CD4-positive, alpha-beta memory T cell (primary cell): ENCODE data around the gene DRGX. TPM values are rescaled to one million over a fixed set of nuclear protein-coding genes. Genes with fewer than 3 reads are reported as not detected.
A peak's percentile ranks its signal among the peaks of the same experiment; 100 is the strongest.

ENCODE experiments used
- CTCF ChIA-PET: fragments of 350-600 bp; sonication (Branson Sonifier 250); formaldehyde crosslinking; loops from one replicate; lab custom pipeline; 2021; ENCODE audit warnings: inconsistent platforms; ENCODE audit not compliant: partially characterized antibody; lab: Charles Lee
- POLR2A ChIA-PET: fragments of 350-600 bp; sonication (Branson Sonifier 250); formaldehyde crosslinking; loops from one replicate; lab custom pipeline; 2021; ENCODE audit not compliant: partially characterized antibody; lab: Charles Lee
- DNase-seq, 5 donors: peaks; one replicate each; pipeline versions ENCODE4 v3.0.0 to v3.0.0-alpha.2; 2020 to 2022; ENCODE audit warnings: mixed read lengths in 1 of 5
- H3K27ac ChIP-seq: one replicate; pipeline ENCODE4 v1.7.0; 2013; ENCODE audit warnings: low read depth, low read length
- H3K27me3 ChIP-seq: 2 replicates; pipeline ENCODE4 v1.7.0; 2013; ENCODE audit warnings: mild to moderate bottlenecking, low read length, moderate library complexity; ENCODE audit not compliant: insufficient read depth
- H3K36me3 ChIP-seq: 2 replicates; pipeline ENCODE4 v1.7.0; 2013; ENCODE audit warnings: mild to moderate bottlenecking, low read length, moderate library complexity; ENCODE audit not compliant: insufficient read depth
- H3K4me1 ChIP-seq: 2 replicates; pipeline ENCODE4 v1.7.0; 2013; ENCODE audit warnings: mild to moderate bottlenecking, low read length, moderate library complexity; ENCODE audit not compliant: insufficient read depth
- H3K4me3 ChIP-seq, 2 donors: one replicate each; pipeline ENCODE4 v1.7.0; 2013; ENCODE audit warnings: low read length in 2 of 2, mild to moderate bottlenecking in 1 of 2
- H3K9me3 ChIP-seq, 2 donors: one replicate each; pipeline ENCODE4 v1.7.0; 2013; ENCODE audit warnings: low read length in 2 of 2, control low read depth in 1 of 2; ENCODE audit not compliant: control insufficient read depth in 1 of 2
- H3K27ac Mint-ChIP-seq, 7 donors: one replicate each; pipeline ENCODE4 v1.8.0; 2020 to 2021; ENCODE audit warnings: mixed read lengths in 7 of 7, mild to moderate bottlenecking in 6 of 7, inconsistent platforms in 3 of 7, moderate library complexity in 3 of 7
- H3K27me3 Mint-ChIP-seq, 2 donors: one replicate each; pipeline ENCODE4 v1.8.0; 2020 to 2021; ENCODE audit warnings: mixed read lengths in 2 of 2
- H3K36me3 Mint-ChIP-seq, 2 donors: one replicate each; pipeline ENCODE4 v1.8.0; 2020 to 2021; ENCODE audit warnings: mixed read lengths in 2 of 2, inconsistent platforms in 1 of 2, mild to moderate bottlenecking in 1 of 2
- H3K4me1 Mint-ChIP-seq, 4 donors: one replicate each; pipeline ENCODE4 v1.8.0; 2020 to 2021; ENCODE audit warnings: mixed read lengths in 4 of 4, mild to moderate bottlenecking in 1 of 4
- H3K4me3 Mint-ChIP-seq, 8 donors: one replicate each; pipeline ENCODE4 v1.8.0; 2020 to 2021; ENCODE audit warnings: mixed read lengths in 8 of 8, mild to moderate bottlenecking in 7 of 8, moderate library complexity in 6 of 8, inconsistent platforms in 3 of 8
- H3K9me3 Mint-ChIP-seq, 8 donors: one replicate each; pipeline ENCODE4 v1.8.0; 2020 to 2021; ENCODE audit warnings: mixed read lengths in 8 of 8, mild to moderate bottlenecking in 5 of 8, inconsistent platforms in 3 of 8, moderate library complexity in 1 of 8
- intact Hi-C: fragments of 100-400 bp; cut with micrococcal nuclease; formaldehyde crosslinking; loops from one replicate; pipeline ENCODE4 v1.15.1; 2023
- polyA plus RNA-seq, 2 donors: library from polyadenylated mRNA; unstranded; fragments of 300-500 nt; fragmentation: Illumina TruSeq; gene quantifications; one replicate each; pipeline ENCODE4 v1.2.3, GENCODE V29; 2021
- total RNA-seq, 2 experiments: library from RNA; stranded (reverse); gene quantifications; one replicate each; pipeline ENCODE4 v1.2.3, GENCODE V29; 2021

The DRGX gene
- total and polyA plus RNA-seq, 4 experiments from 2014 or later, result not detected

DNA sequence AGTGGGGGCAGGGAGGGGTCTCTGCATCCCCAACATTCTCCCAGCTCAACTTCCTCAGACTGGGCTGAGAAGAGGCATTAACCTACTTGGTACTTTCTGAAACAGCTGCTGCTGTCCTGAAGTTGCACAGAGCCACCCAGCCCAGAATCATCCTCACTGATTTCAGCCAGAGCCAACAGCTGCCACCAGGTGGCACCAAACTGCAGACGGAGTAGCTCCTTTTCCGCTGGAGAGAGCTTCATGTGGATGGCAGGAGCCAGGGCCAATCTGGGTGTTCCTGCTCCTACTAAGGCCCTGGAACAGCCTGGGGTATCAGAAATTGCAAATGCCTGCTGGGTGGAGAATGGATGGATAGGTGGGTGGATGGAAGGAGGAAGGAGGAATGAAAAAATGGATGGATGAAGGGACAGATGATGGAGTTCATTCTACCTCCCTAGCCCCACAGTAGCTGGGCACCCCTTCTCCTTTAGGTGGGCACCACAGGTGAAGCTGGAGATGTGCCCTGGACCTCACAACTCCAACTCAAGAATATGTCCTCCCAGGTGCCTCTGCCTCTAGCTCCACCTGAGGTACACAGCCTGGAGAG, 11.8 kb upstream of the DRGX start:
- intact Hi-C loops, result loop anchor here (1.0 kb wide), 2 partner anchors 105 to 112 kb away; no protein-coding TSS in a partner anchor
- CTCF ChIA-PET, result interaction anchor here (0.5 to 11.6 kb wide), 31 partner anchors 8 to 750 kb away, joined by 3 to 327 read pairs (median 4); partner anchors contain the start of gene ERCC6
- Mint-ChIP-seq H3K4me3 (no peak overlapping the region), H3K27ac (peak overlapping the region in 1 of 7 donors; percentile 64), H3K27me3 (peaks cover 3 to 28% of the 10 kb centered on the region in 2 donors), H3K9me3 (peaks cover 0 to 2% (median 0%) of the 10 kb centered on the region in 8 donors), H3K4me1 (peaks cover 0 to 2% (median 0%) of the 10 kb centered on the region in 4 donors), H3K36me3 (no peaks in the 10 kb centered on the region)
- Histone ChIP-seq H3K36me3 (no peaks in the 10 kb centered on the region), H3K27me3 (no peaks in the 10 kb centered on the region), H3K4me3 (no peak overlapping the region), H3K27ac (no peak overlapping the region), H3K4me1 (no peaks in the 10 kb centered on the region), H3K9me3 (no peaks in the 10 kb centered on the region)
- DNase-seq, result peak; percentile 53 to 64 (median 57)
- POLR2A ChIA-PET, result no interaction called here

DNA sequence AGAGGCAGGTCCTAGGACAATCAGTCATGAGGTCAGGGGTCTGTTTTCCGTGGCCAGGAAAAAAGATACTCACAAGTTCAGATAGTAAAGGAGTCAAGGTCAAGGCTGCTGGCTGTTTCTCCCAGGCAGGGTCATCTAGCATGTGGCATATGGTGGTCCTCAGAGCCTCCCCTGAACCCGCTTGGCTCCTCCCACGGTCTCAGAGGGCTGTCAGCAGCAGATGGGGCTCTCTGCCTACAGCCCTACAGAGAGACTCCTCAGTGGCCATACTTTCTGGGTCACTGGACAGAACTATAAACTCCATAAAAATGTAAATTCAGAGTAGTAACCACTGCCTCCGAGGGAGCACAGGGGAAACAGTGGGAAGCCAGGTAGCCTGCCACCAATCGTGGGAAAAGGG, 11.3 kb upstream of the DRGX start:
- Histone ChIP-seq H3K36me3 (no peaks in the 10 kb centered on the region), H3K4me3 (no peak overlapping the region), H3K27ac (no peak overlapping the region), H3K4me1 (no peaks in the 10 kb centered on the region), H3K27me3 (no peaks in the 10 kb centered on the region), H3K9me3 (no peaks in the 10 kb centered on the region)
- ChIA-PET CTCF (interaction anchor here (0.5 to 11.6 kb wide), 30 partner anchors 8 to 749 kb away, joined by 3 to 327 read pairs (median 4); partner anchors contain the start of gene ERCC6), POLR2A (no interaction called here)
- H3K27me3 Mint-ChIP-seq, result peaks cover 3 to 31% of the 10 kb centered on the region in 2 donors
- no peak overlapping the region for H3K27ac Mint-ChIP-seq
- no peaks in the 10 kb centered on the region for H3K36me3 Mint-ChIP-seq
- intact Hi-C loops, result loop anchor here (1.0 kb wide), 2 partner anchors 105 to 112 kb away; no protein-coding TSS in a partner anchor
- H3K4me1 Mint-ChIP-seq, result peaks cover 0 to 2% (median 0%) of the 10 kb centered on the region in 4 donors
- H3K9me3 Mint-ChIP-seq, result peaks cover 0 to 3% (median 0%) of the 10 kb centered on the region in 8 donors
- no peak overlapping the region for H3K4me3 Mint-ChIP-seq
- no peak for DNase-seq

DNA sequence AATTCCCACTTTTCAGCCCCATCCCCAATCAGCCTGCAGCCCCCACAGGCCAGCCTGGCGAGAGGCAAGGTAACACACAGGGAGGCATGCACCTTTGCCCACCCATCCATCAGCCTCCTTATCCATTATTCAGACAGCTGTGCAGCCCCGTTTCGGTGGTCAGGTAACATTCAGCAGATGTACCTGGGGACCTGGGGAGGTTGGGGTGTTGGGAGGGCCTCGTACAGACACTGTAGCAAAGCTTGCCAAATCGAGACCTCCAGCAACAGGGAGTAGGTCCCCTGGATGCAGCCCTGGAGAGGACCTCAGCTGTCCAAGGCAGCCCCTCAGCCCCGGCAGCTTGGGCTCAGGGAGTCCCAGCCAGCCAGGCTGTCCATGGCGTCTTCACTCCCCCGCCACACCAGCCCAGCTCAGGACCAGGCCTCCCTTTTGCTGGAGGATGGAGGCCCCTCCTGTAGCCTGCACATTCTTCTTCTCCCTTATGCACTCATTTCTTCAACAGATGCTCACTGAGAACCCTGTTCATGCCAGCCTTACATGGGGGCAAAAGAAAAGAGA, 8.5 kb upstream of the DRGX start:
- no peak overlapping the region for H3K4me3 ChIP-seq
- Mint-ChIP-seq H3K9me3 (peaks cover 0 to 3% (median 0%) of the 10 kb centered on the region in 8 donors), H3K36me3 (no peaks in the 10 kb centered on the region), H3K27ac (no peak overlapping the region), H3K4me3 (no peak overlapping the region), H3K4me1 (peaks cover 0 to 2% (median 0%) of the 10 kb centered on the region in 4 donors), H3K27me3 (peaks cover 17 to 43% of the 10 kb centered on the region in 2 donors)
- no peaks in the 10 kb centered on the region for H3K9me3 ChIP-seq
- no peak overlapping the region for H3K27ac ChIP-seq
- no peaks in the 10 kb centered on the region for H3K4me1 ChIP-seq
- intact Hi-C loops, result no loop called here
- POLR2A ChIA-PET, result no interaction called here
- CTCF ChIA-PET, result interaction anchor here (11.6 kb wide), 1 partner anchor 113 kb away, joined by 327 read pairs; no protein-coding TSS in a partner anchor
- H3K27me3 ChIP-seq, result no peaks in the 10 kb centered on the region
- no peaks in the 10 kb centered on the region for H3K36me3 ChIP-seq
- DNase-seq, result no peak

DNA sequence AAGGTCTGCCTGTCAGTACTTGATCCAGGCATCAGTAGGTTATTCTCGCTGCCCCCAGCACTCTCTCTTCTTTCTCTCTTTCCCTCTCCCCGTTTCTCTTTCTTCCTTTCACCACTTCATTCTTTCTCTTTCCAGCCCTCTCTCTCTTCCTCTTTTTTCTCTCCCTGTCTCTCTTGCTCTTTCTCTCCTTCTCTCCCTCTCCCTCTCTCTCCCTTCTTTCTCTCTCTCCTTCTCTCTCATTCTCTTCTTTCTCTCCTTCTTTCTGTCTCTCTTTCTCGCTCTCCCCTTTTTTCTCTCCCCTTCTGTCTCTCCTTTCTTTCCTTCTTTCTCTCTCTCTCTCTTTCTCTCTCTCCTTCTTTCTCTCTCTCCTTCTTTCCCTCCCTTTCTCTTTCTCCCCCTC, 7.5 kb upstream of the DRGX start:
- Histone ChIP-seq H3K36me3 (no peaks in the 10 kb centered on the region), H3K4me3 (no peak overlapping the region), H3K9me3 (no peaks in the 10 kb centered on the region), H3K27ac (no peak overlapping the region), H3K27me3 (peaks cover 3% of the 10 kb centered on the region), H3K4me1 (peaks cover 3% of the 10 kb centered on the region)
- ChIA-PET POLR2A (no interaction called here), CTCF (interaction anchor here (1.8 kb wide), 1 partner anchor 8 kb away, joined by 6 read pairs; no protein-coding TSS in a partner anchor)
- DNase-seq, result no peak
- peaks cover 25 to 48% of the 10 kb centered on the region in 2 donors for H3K27me3 Mint-ChIP-seq
- peaks cover 0 to 3% (median 0%) of the 10 kb centered on the region in 8 donors for H3K9me3 Mint-ChIP-seq
- H3K4me3 Mint-ChIP-seq, result no peak overlapping the region
- intact Hi-C loops, result no loop called here
- H3K36me3 Mint-ChIP-seq, result no peaks in the 10 kb centered on the region
- H3K27ac Mint-ChIP-seq, result peak overlapping the region in 1 of 7 donors; percentile 87
- H3K4me1 Mint-ChIP-seq, result peaks cover 3 to 6% (median 5%) of the 10 kb centered on the region in 4 donors

DNA sequence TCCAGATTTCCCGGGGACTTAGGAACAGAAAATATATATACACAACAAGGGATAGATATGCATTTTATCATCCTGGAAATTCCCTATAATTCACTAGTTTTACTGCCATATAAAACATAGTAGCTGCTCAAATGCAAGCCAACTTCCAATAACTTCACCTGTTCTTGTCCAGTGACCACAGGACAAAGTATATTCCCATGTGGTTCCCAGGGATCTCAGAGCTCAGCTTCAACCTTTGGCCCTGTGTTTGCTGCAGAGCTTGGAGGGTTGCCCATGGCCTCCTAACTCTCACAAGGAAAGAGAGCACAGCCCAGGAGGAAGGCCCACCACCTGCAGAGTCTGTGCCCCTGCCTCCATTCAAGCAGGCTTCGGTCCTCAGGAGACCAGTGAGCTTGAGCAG, 4.5 kb upstream of the DRGX start:
- Mint-ChIP-seq H3K27me3 (peaks cover 37 to 60% of the 10 kb centered on the region in 2 donors), H3K9me3 (peaks cover 0 to 5% (median 0%) of the 10 kb centered on the region in 8 donors), H3K27ac (no peak overlapping the region), H3K4me1 (peaks cover 2 to 8% (median 7%) of the 10 kb centered on the region in 4 donors), H3K36me3 (no peaks in the 10 kb centered on the region), H3K4me3 (no peak overlapping the region)
- ChIA-PET POLR2A (no interaction called here), CTCF (interaction anchor here (1.1 kb wide), 1 partner anchor 11 kb away, joined by 4 read pairs; no protein-coding TSS in a partner anchor)
- Histone ChIP-seq H3K27me3 (peaks cover 21% of the 10 kb centered on the region), H3K27ac (no peak overlapping the region), H3K4me3 (no peak overlapping the region), H3K9me3 (no peaks in the 10 kb centered on the region), H3K4me1 (peaks cover 17% of the 10 kb centered on the region), H3K36me3 (no peaks in the 10 kb centered on the region)
- DNase-seq, result no peak
- intact Hi-C loops, result no loop called here

DNA sequence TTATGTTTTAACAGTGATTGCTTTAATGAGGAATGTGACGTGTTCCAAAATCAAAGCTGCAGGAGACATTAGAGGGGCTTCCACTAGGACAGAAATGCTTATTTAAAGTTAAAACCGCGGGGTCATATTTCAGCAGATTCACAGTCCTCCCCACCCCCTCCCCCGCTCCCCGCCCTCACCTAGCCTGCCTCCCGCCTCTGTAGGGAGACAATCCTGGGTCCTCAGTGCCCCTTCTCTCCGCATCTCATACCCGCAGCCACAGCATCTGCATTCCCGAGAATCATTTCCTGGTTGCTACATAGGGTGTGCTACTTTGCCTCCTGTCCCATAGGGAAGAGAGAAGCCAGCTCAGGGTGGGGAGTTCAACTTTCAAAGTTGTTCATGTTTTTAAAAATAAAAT, 3.1 kb upstream of the DRGX start:
- H3K9me3 ChIP-seq, result no peaks in the 10 kb centered on the region
- ChIA-PET CTCF (interaction anchor here (0.6 to 1.3 kb wide), 2 partner anchors 9 to 160 kb away, joined by 3 to 12 read pairs; no protein-coding TSS in a partner anchor), POLR2A (no interaction called here)
- Mint-ChIP-seq H3K9me3 (peaks cover 0 to 9% (median 0%) of the 10 kb centered on the region in 8 donors), H3K27ac (no peak overlapping the region), H3K27me3 (peaks cover 43 to 59% of the 10 kb centered on the region in 2 donors), H3K36me3 (no peaks in the 10 kb centered on the region), H3K4me1 (peaks cover 2 to 13% (median 7%) of the 10 kb centered on the region in 4 donors), H3K4me3 (peak overlapping the region in 1 of 8 donors; percentile 71)
- no peaks in the 10 kb centered on the region for H3K36me3 ChIP-seq
- peaks cover 28% of the 10 kb centered on the region for H3K27me3 ChIP-seq
- intact Hi-C loops, result no loop called here
- H3K4me1 ChIP-seq, result peaks cover 17% of the 10 kb centered on the region
- H3K27ac ChIP-seq, result no peak overlapping the region
- DNase-seq, result no peak
- no peak overlapping the region for H3K4me3 ChIP-seq
